Hepatocyte (in vitro differentiated cells): ENCODE results near the gene NIPA2. TPM values are rescaled to one million over a fixed set of nuclear protein-coding genes. Genes with fewer than 3 reads are reported as not detected.

Experiments used
- DNase-seq: peaks from one replicate; pipeline ENCODE4 v3.0.0-alpha.2; 2016; ENCODE audit warnings: low spot score
- H2AFZ ChIP-seq: fragments of 200-600 bp; sonication (generic); 2 replicates; pipeline ENCODE4 v1.6.0; 2016; ENCODE audit warnings: antibody characterized with exemption, mild to moderate bottlenecking
- H3K27ac ChIP-seq: fragments of 200-600 bp; sonication (generic); 2 replicates; pipeline ENCODE4 v1.5.1; 2016; ENCODE audit warnings: mild to moderate bottlenecking
- H3K27me3 ChIP-seq: fragments of 200-600 bp; sonication (generic); 2 replicates; pipeline ENCODE4 v1.6.1; 2016
- H3K36me3 ChIP-seq: fragments of 200-600 bp; sonication (generic); replicated peaks from 2 replicates; pipeline ENCODE4 v1.5.1; 2016; ENCODE audit warnings: low read depth; ENCODE audit not compliant: insufficient read depth
- H3K4me1 ChIP-seq: fragments of 200-600 bp; sonication (generic); 2 replicates; pipeline ENCODE4 v1.5.1; 2016; ENCODE audit warnings: mild to moderate bottlenecking, moderate library complexity; ENCODE audit not compliant: insufficient read depth
- H3K4me2 ChIP-seq: fragments of 200-600 bp; sonication (generic); 2 replicates; pipeline ENCODE4 v1.6.0; 2016
- H3K4me3 ChIP-seq: fragments of 200-600 bp; sonication (generic); 2 replicates; pipeline ENCODE4 v1.5.1; 2016; ENCODE audit warnings: mild to moderate bottlenecking
- H3K79me2 ChIP-seq: fragments of 200-600 bp; sonication (generic); 2 replicates; pipeline ENCODE4 v1.6.0; 2017; ENCODE audit warnings: mild to moderate bottlenecking
- H3K9me2 ChIP-seq: fragments of 200-600 bp; sonication (generic); replicated peaks from 2 replicates; pipeline ENCODE4 v1.6.0; 2017; ENCODE audit warnings: mild to moderate bottlenecking; ENCODE audit not compliant: insufficient read depth
- H3K9me3 ChIP-seq: fragments of 200-600 bp; sonication (generic); 2 replicates; pipeline ENCODE4 v1.5.1; 2016; ENCODE audit warnings: low read depth, mild to moderate bottlenecking
- H4K20me1 ChIP-seq: fragments of 200-600 bp; sonication (generic); 2 replicates; pipeline ENCODE4 v1.6.0; 2016; ENCODE audit warnings: mild to moderate bottlenecking; ENCODE audit not compliant: insufficient read depth, poor library complexity, severe bottlenecking
- CTCF ChIP-seq: fragments of 200-600 bp; sonication (generic); IDR thresholded peaks from 2 replicates; pipeline ENCODE4 v1.5.1; 2016; ENCODE audit warnings: antibody characterized with exemption, mild to moderate bottlenecking; ENCODE audit not compliant: poor library complexity
- EZH2 ChIP-seq: fragments of 200-600 bp; sonication (generic); IDR thresholded peaks from 2 replicates; pipeline ENCODE4 v1.6.1; 2016; ENCODE audit warnings: antibody characterized with exemption, mild to moderate bottlenecking, borderline replicate concordance
- EZH2phosphoT487 ChIP-seq: fragments of 200-600 bp; sonication (generic); IDR thresholded peaks from one replicate; pipeline ENCODE4 v1.6.1; 2018; ENCODE audit warnings: antibody characterized with exemption, mild to moderate bottlenecking, low read depth, moderate library complexity; ENCODE audit not compliant: unreplicated experiment, severe bottlenecking
- WGBS: methylation state at CpG from one replicate; pipeline ENCODE4 v1.1.6; 2016; ENCODE audit warnings: low lambda C conversion rate; ENCODE audit errors: missing lambda C conversion rate; 5-methylcytosine and 5-hydroxymethylcytosine counted together
- polyA plus RNA-seq: library from polyadenylated mRNA; unstranded; fragments of >200 nt; fragmentation: Nextera tagmentation; extraction: Ambion mirVana; gene quantifications from 2 replicates; pipeline ENCODE4 v1.2.1, GENCODE V29; 2016
- total RNA-seq: library from RNA; depleted of rRNA; stranded (reverse); fragments of >200 nt; gene quantifications from 2 replicates; pipeline ENCODE4 v1.2.3, GENCODE V29; 2014

NIPA2 gene
- total and polyA plus RNA-seq, 2 experiments from 2014 or later: 52.7 to 77.2 TPM

- 97% methylated on average over 5 of the region's 5 CpGs for WGBS
Measured at GRCh38 chr15:22877117-22877516, 38.7 kb downstream of the NIPA2 start.

GRCh38 chr15:22877607-22878006 lies 39.1 kb downstream of the NIPA2 start:
- Histone ChIP-seq H2AFZ (no peak overlapping the region), H3K9me3 (no peaks in the 10 kb centered on the region), H3K27me3 (no peaks in the 10 kb centered on the region), H3K4me3 (no peak overlapping the region), H3K4me1 (no peaks in the 10 kb centered on the region), H3K79me2 (no peaks in the 10 kb centered on the region), H3K36me3 (no peaks in the 10 kb centered on the region), H3K9me2 (no peaks in the 10 kb centered on the region), H3K4me2 (no peak overlapping the region), H4K20me1 (no peaks in the 10 kb centered on the region), H3K27ac (no peak overlapping the region)
- TF ChIP-seq EZH2 (no peak), CTCF (no peak), EZH2phosphoT487 (no peak)
- no peak for DNase-seq
- 97% methylated on average over 8 of the region's 8 CpGs for WGBS

More at GRCh38 chr15:22877117-22877516, 38.7 kb downstream of the NIPA2 start:
- Histone ChIP-seq H2AFZ (no peak overlapping the region), H3K4me1 (no peaks in the 10 kb centered on the region), H3K9me2 (no peaks in the 10 kb centered on the region), H3K27ac (no peak overlapping the region), H3K36me3 (no peaks in the 10 kb centered on the region), H3K9me3 (no peaks in the 10 kb centered on the region), H4K20me1 (no peaks in the 10 kb centered on the region), H3K79me2 (no peaks in the 10 kb centered on the region), H3K4me3 (no peak overlapping the region), H3K4me2 (no peak overlapping the region), H3K27me3 (no peaks in the 10 kb centered on the region)
- TF ChIP-seq CTCF (no peak), EZH2phosphoT487 (no peak), EZH2 (no peak)
- DNase-seq: no peak

- H3K4me1 ChIP-seq: no peaks in the 10 kb centered on the region
- H2AFZ ChIP-seq: no peak overlapping the region
- H3K9me2 ChIP-seq: no peaks in the 10 kb centered on the region
- H3K4me2 ChIP-seq: no peak overlapping the region
- H3K4me3 ChIP-seq: no peak overlapping the region
- no peaks in the 10 kb centered on the region for H3K9me3 ChIP-seq
- H4K20me1 ChIP-seq: no peaks in the 10 kb centered on the region
- WGBS: over 99% methylated on average over 10 of the region's 10 CpGs
- no peaks in the 10 kb centered on the region for H3K79me2 ChIP-seq
- H3K36me3 ChIP-seq: no peaks in the 10 kb centered on the region
- DNase-seq: no peak
- no peaks in the 10 kb centered on the region for H3K27me3 ChIP-seq
- H3K27ac ChIP-seq: no peak overlapping the region
- TF ChIP-seq CTCF (no peak), EZH2 (no peak), EZH2phosphoT487 (no peak)
Measured at GRCh38 chr15:22878103-22878502, 39.6 kb downstream of the NIPA2 start.
